ENCODE results near the gene TCF3. TPM values are rescaled to one million over a fixed set of nuclear protein-coding genes. Genes with fewer than 3 reads are reported as not detected.

The TCF3 gene
- polyA plus RNA-seq, 1 donor from 2014 or later, result 31.7 TPM

DNA sequence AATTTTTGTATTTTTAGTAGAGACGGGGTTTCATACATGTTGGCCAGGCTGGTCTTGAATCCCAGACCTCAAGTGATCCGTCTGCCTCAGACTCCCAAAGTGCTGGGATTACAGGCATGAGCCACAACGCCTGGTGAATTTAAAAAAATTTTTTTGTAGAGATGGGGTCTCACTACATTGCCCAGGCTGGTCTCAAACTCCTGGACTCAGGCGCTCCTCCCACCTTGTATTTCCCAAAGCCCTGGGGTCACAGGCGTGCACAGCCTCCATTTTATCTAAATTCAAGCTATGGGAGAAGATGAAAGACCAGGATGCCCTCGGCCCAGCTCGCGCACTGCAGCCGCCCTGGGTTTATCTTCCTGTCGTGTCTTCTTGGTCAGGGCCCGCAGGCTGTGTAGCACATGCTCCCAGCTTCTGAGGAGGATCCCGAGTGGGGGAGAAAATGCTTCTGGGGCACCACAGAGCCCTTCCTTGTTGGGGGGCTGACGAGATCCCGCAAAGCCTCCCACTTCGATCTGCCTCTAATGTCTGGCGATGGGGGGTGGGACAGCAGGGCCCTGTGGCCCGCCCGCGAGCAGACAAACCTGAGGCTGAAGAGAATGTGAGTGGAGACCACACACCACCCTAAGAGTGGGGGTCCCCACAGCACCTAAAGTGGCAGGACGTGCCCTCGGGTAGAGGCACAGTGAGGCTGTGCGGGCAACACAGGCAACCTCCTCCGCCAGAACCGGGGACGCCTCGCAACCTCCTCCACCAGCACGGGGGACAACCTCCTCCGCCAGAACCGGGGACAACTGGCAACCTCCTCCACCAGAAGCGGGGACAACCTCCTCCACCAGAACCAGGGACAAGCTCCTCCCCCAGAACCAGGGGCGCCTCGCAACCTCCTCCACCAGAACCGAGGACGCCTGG lies 15.8 kb downstream of the TCF3 start:
- Histone ChIP-seq H3K4me3 (ENCODE audit: low read length) (no peak overlapping the region), H3K9me3 (ENCODE audit: low read length) (no peaks in the 10 kb centered on the region), H3K27me3 (ENCODE audit: insufficient read depth, low read depth, low read length) (no peaks in the 10 kb centered on the region), H3K36me3 (ENCODE audit: insufficient read depth, low read length) (no peaks in the 10 kb centered on the region), H3K9me2 (ENCODE audit: insufficient read depth, low read length) (no peaks in the 10 kb centered on the region), H3F3A (ENCODE audit: insufficient read depth, low read length, poor library complexity, severe bottlenecking) (no peaks in the 10 kb centered on the region), H3K79me2 (replicated peaks; ENCODE audit: insufficient read depth, low read length) (peaks cover 42% of the 10 kb centered on the region), H2AFZ (ENCODE audit: low read depth, low read length) (no peak overlapping the region), H4K20me1 (ENCODE audit: insufficient read depth) (no peaks in the 10 kb centered on the region), H3K9ac (ENCODE audit: low read length) (no peak overlapping the region), H3K27ac (ENCODE audit: low read length) (no peak overlapping the region), H3K4me2 (ENCODE audit: low read length) (no peak overlapping the region)
- TF ChIP-seq EZH2 (IDR thresholded peaks at IDR 0.05; ENCODE audit: borderline replicate concordance, insufficient read depth, low read length, poor library complexity, severe bottlenecking) (no peak), MXI1 (conservative IDR thresholded peaks at IDR 0.05; ENCODE audit: poor library complexity, severe bottlenecking) (no peak), TAF1 (IDR thresholded peaks at IDR 0.05; ENCODE audit: low read depth) (no peak), SMC3 (conservative IDR thresholded peaks at IDR 0.05; ENCODE audit: poor library complexity) (no peak)
- TF ChIP-seq, protein P1, sequence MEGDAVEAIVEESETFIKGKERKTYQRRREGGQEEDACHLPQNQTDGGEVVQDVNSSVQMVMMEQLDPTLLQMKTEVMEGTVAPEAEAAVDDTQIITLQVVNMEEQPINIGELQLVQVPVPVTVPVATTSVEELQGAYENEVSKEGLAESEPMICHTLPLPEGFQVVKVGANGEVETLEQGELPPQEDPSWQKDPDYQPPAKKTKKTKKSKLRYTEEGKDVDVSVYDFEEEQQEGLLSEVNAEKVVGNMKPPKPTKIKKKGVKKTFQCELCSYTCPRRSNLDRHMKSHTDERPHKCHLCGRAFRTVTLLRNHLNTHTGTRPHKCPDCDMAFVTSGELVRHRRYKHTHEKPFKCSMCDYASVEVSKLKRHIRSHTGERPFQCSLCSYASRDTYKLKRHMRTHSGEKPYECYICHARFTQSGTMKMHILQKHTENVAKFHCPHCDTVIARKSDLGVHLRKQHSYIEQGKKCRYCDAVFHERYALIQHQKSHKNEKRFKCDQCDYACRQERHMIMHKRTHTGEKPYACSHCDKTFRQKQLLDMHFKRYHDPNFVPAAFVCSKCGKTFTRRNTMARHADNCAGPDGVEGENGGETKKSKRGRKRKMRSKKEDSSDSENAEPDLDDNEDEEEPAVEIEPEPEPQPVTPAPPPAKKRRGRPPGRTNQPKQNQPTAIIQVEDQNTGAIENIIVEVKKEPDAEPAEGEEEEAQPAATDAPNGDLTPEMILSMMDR (IDR thresholded peaks at IDR 0.05; ENCODE audit: poor library complexity, severe bottlenecking), result no peak

DNA sequence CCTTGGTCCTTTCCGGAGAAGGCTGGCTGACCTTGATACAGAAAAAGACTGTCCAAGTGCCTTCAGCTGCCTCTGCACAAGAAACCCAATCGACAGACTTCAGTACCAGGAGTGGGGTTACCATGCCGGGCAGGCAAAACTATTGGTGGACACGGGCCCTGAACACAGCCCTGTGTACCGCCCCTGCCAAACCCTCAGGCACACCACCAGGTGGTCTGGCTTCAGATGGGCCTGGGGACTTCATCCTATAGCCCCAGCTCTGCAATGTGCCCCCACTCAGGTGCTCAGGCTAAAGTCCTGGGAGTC lies 17.5 kb downstream of the TCF3 start:
- Histone ChIP-seq H3K27ac (ENCODE audit: low read length) (no peak overlapping the region), H2AFZ (ENCODE audit: low read depth, low read length) (no peak overlapping the region), H3K36me3 (ENCODE audit: insufficient read depth, low read length) (no peaks in the 10 kb centered on the region), H3K9me2 (ENCODE audit: insufficient read depth, low read length) (no peaks in the 10 kb centered on the region), H3K79me2 (replicated peaks; ENCODE audit: insufficient read depth, low read length) (peaks cover 37% of the 10 kb centered on the region), H4K20me1 (ENCODE audit: insufficient read depth) (no peaks in the 10 kb centered on the region), H3K9me3 (ENCODE audit: low read length) (no peaks in the 10 kb centered on the region), H3K27me3 (ENCODE audit: insufficient read depth, low read depth, low read length) (no peaks in the 10 kb centered on the region), H3F3A (ENCODE audit: insufficient read depth, low read length, poor library complexity, severe bottlenecking) (no peaks in the 10 kb centered on the region), H3K4me3 (ENCODE audit: low read length) (no peak overlapping the region), H3K9ac (ENCODE audit: low read length) (no peak overlapping the region), H3K4me2 (ENCODE audit: low read length) (no peak overlapping the region)
- TF ChIP-seq TAF1 (IDR thresholded peaks at IDR 0.05; ENCODE audit: low read depth), result no peak
- TF ChIP-seq MXI1 (conservative IDR thresholded peaks at IDR 0.05; ENCODE audit: poor library complexity, severe bottlenecking), result no peak
- TF ChIP-seq, protein P1 (IDR thresholded peaks at IDR 0.05; ENCODE audit: poor library complexity, severe bottlenecking), result no peak
- TF ChIP-seq EP300 (conservative IDR thresholded peaks at IDR 0.05; ENCODE audit: poor library complexity, severe bottlenecking), result no peak
- no peak for TF ChIP-seq SMC3 (conservative IDR thresholded peaks at IDR 0.05; ENCODE audit: poor library complexity)
- TF ChIP-seq POLR2AphosphoS5 (IDR thresholded peaks at IDR 0.05), result no peak
